Neural progenitor cell (in vitro differentiated cells): Measurements from ENCODE around the gene LRP1B.

ENCODE experiments used
- EZH2 ChIP-seq: fragments of 200-600 bp; sonication (generic); IDR thresholded peaks from 2 replicates; pipeline ENCODE4 v1.6.1; 2017; ENCODE audit warnings: antibody characterized with exemption, mild to moderate bottlenecking, moderate library complexity
- EZH2phosphoT487 ChIP-seq: fragments of 200-600 bp; sonication (generic); IDR thresholded peaks from 2 replicates; pipeline ENCODE4 v1.6.1; 2017; ENCODE audit warnings: antibody characterized with exemption
- TF ChIP-seq, protein P1 (sequence below): fragments of 200-600 bp; sonication (generic); IDR thresholded peaks from 2 replicates; pipeline ENCODE4 v1.5.1; 2017; ENCODE audit warnings: antibody characterized with exemption, mild to moderate bottlenecking

- TF ChIP-seq, protein P1, sequence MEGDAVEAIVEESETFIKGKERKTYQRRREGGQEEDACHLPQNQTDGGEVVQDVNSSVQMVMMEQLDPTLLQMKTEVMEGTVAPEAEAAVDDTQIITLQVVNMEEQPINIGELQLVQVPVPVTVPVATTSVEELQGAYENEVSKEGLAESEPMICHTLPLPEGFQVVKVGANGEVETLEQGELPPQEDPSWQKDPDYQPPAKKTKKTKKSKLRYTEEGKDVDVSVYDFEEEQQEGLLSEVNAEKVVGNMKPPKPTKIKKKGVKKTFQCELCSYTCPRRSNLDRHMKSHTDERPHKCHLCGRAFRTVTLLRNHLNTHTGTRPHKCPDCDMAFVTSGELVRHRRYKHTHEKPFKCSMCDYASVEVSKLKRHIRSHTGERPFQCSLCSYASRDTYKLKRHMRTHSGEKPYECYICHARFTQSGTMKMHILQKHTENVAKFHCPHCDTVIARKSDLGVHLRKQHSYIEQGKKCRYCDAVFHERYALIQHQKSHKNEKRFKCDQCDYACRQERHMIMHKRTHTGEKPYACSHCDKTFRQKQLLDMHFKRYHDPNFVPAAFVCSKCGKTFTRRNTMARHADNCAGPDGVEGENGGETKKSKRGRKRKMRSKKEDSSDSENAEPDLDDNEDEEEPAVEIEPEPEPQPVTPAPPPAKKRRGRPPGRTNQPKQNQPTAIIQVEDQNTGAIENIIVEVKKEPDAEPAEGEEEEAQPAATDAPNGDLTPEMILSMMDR: no peak
- TF ChIP-seq EZH2phosphoT487 (no peak), EZH2 (no peak)
These were observed 1720.1 kb downstream of the LRP1B start for GRCh38 chr2:140410695-140411094.
